GM18870 (cell line): ENCODE measurements around the gene MBNL1.
A peak's percentile ranks its signal among the peaks of the same experiment; 100 is the strongest.

Experiments
- ATAC-seq: cut with Tn5 transposase; IDR thresholded peaks from one replicate; pipeline ENCODE4 v1.9.1; 2021; ENCODE audit warnings: moderate library complexity; ENCODE audit not compliant: unreplicated experiment

The MBNL1 gene

GRCh38 chr3:152252755-152253154, 16.0 kb upstream of the MBNL1 start:
- ATAC-seq, result no peak

GRCh38 chr3:152253514-152253913, 15.2 kb upstream of the MBNL1 start:
- no peak for ATAC-seq

DNA sequence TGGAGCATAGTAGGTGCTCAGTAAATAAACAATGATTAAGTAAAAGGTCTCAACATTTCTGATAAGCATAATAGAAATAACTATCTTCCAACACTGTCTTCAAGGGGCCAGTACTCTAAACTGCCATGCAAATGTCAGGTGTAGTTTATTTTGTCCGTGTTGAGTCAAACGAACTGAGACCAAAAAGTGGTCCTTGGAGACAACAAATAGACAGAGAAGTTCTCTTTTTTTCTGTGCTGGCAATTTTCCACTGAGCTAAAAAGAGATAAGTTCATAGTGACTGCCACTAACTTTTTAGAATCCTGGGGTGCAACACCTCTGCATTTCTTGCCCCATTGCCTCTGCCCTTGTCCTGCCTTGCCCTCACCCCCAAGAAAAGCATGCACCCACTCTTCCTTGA, 14.7 kb upstream of the MBNL1 start:
- ATAC-seq, result no peak

DNA sequence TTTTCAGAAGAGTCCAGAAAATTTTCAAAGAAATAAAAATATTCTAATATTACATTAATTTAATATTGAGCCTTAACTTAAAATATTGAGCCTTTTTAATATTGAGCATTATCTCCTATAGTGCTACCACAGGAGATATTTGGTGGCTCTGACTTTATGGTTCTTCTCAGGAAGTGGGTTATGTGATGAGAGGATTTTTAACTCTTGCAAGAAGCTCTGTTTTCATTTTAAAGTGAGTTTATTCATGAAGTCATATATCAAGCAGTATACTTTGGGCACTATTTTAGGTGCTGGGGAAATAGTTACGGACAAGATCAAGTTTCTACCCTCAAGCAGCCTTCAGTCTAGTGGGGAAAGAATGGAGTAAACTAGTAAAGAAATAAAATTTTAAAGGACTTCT, 13.4 kb upstream of the MBNL1 start:
- ATAC-seq, result no peak

GRCh38 chr3:152256851-152257562, 11.7 kb upstream of the MBNL1 start:
- ATAC-seq, result no peak

- peak; percentile 86 for ATAC-seq
Measured at GRCh38 chr3:152257563-152258035, 11.1 kb upstream of the MBNL1 start.

DNA sequence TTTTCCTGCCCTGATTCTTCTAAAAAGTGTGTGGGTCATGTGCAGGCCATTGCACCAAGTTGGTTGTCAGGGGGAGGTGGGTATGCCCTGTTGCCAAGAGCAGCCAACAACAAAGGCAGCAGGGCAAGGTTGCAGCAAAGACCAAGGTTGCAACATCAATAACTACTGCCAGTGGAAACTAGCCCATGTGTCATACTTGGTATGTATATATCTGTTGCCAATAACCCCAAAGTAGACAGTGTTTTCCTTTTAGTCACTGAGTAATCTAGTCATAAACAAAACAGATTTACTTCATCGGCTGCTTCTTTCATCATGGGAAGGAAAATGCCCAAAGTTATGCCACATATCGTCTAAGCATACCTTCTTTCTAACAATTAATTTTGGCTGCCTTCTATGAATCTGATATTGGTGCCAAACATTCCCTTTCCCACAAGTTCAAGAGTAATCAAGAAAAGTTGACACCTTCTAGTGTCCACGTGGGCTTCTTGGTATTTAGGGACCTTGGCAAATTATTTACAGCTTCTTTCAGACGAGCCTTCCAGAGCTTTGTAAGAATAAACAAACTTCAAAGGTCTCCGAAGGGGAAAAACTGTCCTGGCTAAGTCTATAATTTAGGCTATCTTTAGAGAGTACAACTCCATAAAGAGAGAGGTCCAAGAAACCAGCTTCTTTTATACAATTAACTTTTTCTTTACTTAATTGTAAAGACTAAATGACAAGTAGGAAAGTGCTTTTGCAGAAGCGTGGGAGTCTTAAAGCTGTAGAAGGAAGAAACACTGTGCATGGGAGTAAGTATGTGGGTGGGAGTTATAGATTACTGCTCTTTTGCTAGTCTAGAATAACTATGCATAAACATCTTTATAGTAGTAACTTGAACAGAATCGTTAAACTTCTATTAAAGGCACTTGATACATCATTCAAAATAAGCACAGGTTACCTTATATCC, 10.0 kb upstream of the MBNL1 start:
- ATAC-seq, result peak; percentile 43

DNA sequence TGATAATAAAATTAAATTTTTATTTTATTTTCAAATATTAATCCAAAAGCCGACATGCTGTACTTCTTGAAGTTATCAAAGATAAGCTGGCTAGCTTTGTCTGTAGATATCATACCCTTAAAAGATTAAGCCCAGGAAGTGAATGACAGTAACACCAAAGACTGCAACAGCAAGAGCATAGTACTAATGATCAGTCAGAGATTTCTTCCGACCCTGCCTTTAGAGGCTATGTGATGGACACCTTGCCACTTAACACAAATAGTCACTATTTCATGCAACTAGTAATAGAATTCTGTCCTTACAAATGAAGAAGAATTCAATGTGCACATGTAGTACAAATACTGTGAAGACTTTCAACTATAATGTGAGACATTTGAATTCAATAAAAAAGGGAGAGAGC, 9.3 kb upstream of the MBNL1 start:
- no peak for ATAC-seq

- no peak for ATAC-seq
Measured at GRCh38 chr3:152260026-152260425, 8.7 kb upstream of the MBNL1 start.

GRCh38 chr3:152260529-152260928, 8.2 kb upstream of the MBNL1 start:
- no peak for ATAC-seq

DNA sequence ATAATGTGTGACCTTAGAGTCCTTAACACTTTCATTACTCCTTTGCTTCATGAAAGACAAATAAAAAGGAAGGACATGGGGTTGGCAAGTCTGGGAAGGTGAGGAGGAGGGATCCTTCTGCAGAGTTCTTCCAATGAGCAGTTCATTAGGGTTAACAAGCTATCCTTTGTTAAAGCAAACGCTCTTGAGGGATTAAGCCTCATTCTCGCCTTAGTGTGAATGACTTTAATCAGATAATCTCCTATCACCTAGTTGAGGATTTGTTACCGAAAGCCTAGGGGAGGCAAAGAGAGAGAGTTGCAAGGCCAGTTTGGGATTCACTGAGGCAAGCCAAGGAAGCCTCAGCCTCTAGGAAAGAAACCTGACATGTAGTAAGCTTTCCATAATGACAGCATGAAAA, 7.4 kb upstream of the MBNL1 start:
- ATAC-seq, result no peak

DNA sequence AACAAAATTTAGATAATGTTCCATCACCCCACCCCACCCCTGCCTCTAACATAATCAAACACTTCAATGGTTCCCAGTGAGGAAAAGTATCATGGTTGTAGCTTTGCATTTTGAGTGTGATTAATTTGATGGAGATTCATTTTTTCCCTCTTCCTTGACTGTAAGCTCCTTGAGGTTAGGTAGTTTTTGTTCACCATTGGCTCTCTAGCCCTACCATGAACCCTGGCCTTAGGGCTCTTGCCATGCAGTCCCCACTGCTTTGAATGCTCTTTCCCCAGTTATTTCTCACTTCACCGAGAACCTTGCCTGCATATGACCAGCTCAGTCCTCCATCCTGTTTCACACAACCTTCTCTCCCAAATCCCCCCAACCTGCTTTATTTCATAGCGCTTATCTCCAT, 5.0 kb upstream of the MBNL1 start:
- ATAC-seq, result no peak

DNA sequence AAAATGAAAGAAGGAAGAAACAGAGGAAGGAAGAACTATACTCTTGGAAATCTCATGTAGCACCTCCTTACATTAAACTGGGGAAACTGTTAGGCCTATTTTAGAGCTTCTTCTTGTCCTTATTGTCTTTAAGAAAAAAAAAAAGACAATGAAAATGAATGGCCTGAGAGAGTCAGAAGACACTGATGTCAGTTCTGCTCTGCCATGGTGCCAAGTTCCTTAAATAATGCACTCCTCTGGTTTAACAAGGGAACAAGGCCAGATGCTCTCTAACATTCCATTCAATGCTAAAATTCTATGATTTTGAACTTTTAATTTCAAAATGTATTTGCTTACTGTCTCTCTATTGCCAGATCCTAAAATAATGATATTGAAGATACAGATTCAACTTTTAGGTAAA, 4.4 kb upstream of the MBNL1 start:
- ATAC-seq, result no peak

GRCh38 chr3:152266221-152266995, 2.3 kb upstream of the MBNL1 start:
- no peak for ATAC-seq

DNA sequence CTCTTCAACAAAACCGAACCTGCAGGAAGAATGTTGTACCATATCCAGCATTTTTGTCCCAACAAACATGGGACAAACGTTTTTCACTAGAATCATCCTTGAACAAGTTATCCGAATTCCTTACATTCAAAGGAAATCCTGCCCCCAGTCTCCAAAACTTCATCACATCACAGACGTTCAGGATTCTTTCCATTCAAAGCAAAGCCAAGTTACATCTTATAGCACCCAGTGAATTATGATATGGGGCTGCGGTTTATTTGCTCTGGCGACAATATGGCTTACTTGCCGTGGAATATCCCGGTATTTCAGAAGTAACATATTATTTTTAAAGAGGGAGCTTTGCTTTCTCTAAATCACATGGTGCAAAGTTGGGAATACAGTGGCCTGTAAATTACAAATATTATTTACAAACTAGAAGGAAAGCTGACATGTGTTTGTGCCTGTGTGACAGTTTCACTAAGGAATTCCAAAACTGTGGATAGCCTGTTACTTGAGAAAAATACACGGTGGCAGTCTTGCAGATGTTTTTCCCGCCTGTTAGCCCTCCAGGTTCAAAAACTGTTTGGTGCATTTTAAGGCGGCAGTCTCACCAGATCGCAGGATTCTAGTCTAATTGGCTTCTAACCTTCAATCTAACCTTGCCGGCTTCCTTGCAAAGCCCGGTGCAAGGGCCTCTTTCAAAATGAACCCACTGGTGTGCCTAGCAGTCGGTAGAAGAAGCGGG, 736 bp upstream of the MBNL1 start:
- ATAC-seq, result no peak

- peak; percentile 9 for ATAC-seq
Measured at GRCh38 chr3:152269056-152269830, 514 bp downstream of the MBNL1 start.

DNA sequence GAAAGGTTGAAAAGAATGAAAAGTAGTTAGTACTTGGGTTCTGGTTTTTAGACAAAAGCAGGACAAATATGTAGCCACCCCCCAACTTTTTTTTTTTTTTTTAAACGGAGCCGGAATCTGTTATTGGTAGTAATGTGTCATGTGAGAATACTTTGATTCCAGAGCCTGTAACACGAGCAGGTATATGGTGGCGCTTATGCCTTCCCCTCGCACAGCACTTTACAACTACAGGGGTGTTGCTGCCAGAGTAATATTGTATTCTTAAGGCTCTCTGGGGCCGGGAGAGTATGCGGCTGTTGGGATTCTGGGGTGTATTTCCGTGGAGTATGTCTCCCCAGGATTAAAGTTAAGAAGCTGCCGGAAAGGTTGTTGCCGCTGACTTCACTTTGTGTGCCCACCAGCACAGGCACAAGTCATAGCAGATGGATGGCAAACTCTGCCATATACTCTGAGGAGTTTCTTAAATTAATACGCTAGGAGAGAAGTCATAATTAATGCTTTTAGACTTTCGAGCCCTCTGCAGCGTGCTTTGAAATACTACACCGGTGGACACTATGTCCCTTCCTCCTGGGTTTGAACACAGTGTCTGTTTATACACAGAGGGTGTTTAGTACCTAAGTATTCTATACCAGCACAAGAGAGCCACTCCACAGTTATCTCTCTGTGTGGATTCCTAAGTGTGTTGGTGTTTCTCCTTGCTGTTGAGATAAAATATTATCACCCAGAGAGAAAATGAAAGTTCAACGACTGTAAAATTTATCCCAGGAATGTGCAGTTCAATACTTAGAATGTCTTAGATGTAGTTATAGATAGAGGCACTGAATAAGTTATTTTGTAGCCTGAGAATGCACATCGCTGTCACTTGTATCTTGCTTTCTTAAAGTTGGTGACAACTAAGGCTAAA, 1.4 kb downstream of the MBNL1 start:
- no peak for ATAC-seq

- ATAC-seq, result no peak
Measured at GRCh38 chr3:152270937-152271336, 2.2 kb downstream of the MBNL1 start.
